Colon (tissue), 2 donors: ENCODE results near the gene FASTKD1.

Experiments
- FAIRE-seq: peaks from 2 replicates; lab custom pipeline; 2012; peaks lifted over from hg19 to GRCh38; lab: Jason Lieb, UNC
- donor health status: control.
- donor health status: control.

FASTKD1 gene

DNA sequence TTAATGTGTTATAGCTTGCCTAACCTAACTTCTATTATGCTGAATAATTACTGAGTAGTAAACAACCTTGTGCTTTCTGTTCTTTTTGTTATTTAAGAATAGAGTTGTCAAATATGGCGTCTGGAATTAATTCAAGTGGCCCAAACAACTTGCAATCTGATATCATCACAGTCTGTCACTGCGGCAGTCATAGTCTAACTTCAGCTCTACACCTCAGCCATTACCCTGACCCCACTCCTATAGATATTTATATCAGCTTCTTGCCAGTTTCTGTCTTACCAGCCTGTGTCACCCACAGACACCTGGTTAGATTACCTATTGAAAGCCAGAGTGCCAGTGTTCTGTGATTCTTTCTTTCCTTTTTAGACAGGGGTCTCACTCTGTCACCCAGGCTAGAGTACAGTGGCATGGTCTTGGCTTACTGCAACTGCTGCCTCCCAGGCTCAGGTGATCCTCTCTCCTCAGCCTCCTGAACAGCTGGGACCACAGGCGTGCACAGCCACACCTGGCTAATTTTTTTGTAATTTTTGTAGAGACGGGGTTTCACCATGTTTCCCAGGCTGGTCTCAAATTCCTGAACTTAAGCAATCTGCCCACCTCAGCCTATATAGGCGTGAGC, 78.2 kb downstream of the FASTKD1 start:
- no peak for FAIRE-seq

- no peak for FAIRE-seq
These were observed 80.3 kb downstream of the FASTKD1 start for GRCh38 chr2:169493360-169493759.

- no peak for FAIRE-seq
These were observed 82.3 kb downstream of the FASTKD1 start for GRCh38 chr2:169491378-169491777.

DNA sequence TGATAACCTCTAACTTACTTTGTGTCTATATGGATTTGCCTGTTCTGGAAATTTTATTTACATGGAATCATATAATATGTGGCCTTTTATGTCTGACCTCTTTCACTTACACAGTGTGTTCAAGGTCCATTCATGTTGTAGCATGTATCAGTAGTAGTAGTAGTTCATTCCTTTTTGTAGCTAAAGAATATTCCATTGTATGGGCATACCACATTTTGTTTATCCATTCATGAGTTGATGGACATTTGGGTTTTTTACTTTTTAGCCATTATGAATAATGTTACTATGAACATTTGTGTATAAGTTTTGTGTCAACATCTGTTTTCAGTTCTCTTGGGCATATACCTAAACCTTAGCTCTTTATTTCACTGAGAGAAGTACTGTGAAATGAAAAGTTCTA, 82.8 kb downstream of the FASTKD1 start:
- no peak for FAIRE-seq

- FAIRE-seq = no peak
These were observed 87.2 kb downstream of the FASTKD1 start for GRCh38 chr2:169486487-169486886.

- FAIRE-seq = no peak
These were observed 88.0 kb downstream of the FASTKD1 start for GRCh38 chr2:169485650-169486138.

GRCh38 chr2:169480079-169480465, 93.6 kb downstream of the FASTKD1 start:
- FAIRE-seq = no peak
